Vagina (tissue), 2 donors: Measurements from ENCODE around the gene PIKFYVE. TPM values are rescaled to one million over a fixed set of nuclear protein-coding genes. Genes with fewer than 3 reads are reported as not detected.

ENCODE experiments used
- DNase-seq, 2 donors: peaks; one replicate each; pipeline ENCODE4 v3.0.0-alpha.2; 2017; ENCODE audit errors: extremely low spot score in 2 of 2
- H3K27ac ChIP-seq: fragments of 200-600 bp; sonication (generic); one replicate; pipeline ENCODE4 v1.5.1; 2019
- H3K27me3 ChIP-seq: fragments of 200-600 bp; sonication (generic); one replicate; pipeline ENCODE4 v1.5.1; 2019
- H3K36me3 ChIP-seq, 2 donors: fragments of 200-600 bp; sonication (generic); one replicate each; pipeline ENCODE4 v1.5.1; 2017 to 2019
- H3K4me1 ChIP-seq: fragments of 200-600 bp; sonication (generic); one replicate; pipeline ENCODE4 v1.5.1; 2019
- H3K4me3 ChIP-seq, 2 donors: fragments of 200-600 bp; sonication (generic); 1 replicate in 1 of 2; 2 replicates in 1 of 2; pipeline ENCODE4 v1.5.1; 2016 to 2019
- H3K9me3 ChIP-seq: fragments of 200-600 bp; sonication (generic); one replicate; pipeline ENCODE4 v1.5.1; 2019
- CTCF ChIP-seq, 3 experiments: fragments of 450-650 bp in 2 of 3; fragments of 200-600 bp in 1 of 3; sonication (generic) in 1 of 3; IDR thresholded peaks; one replicate each; pipeline ENCODE4 v1.5.1; 2017 to 2019; ENCODE audit warnings: antibody characterized with exemption in 3 of 3, mild to moderate bottlenecking in 2 of 3, moderate library complexity in 2 of 3
- POLR2A ChIP-seq, 2 donors: fragments of 450-650 bp; IDR thresholded peaks; one replicate each; pipeline ENCODE4 v1.6.1; 2017; ENCODE audit warnings: antibody characterized with exemption in 2 of 2, mild to moderate bottlenecking in 2 of 2, moderate library complexity in 2 of 2
- POLR2AphosphoS5 ChIP-seq, 2 donors: sonication (generic); formaldehyde crosslinking; IDR thresholded peaks; one replicate each; pipeline ENCODE4 v1.9.0; 2017; ENCODE audit warnings: antibody characterized with exemption in 2 of 2, mild to moderate bottlenecking in 2 of 2, low read depth in 1 of 2; ENCODE audit not compliant: insufficient read depth in 1 of 2
- intact Hi-C: fragments of 100-400 bp; cut with DNase I; formaldehyde crosslinking; loops from one replicate; pipeline ENCODE4 v1.15.1; 2023
- total RNA-seq: library from RNA; depleted of rRNA; stranded (reverse); fragments of >200 nt; gene quantifications from one replicate; pipeline ENCODE4 v1.2.3, GENCODE V29; 2016

PIKFYVE gene
- total RNA-seq, 1 donor from 2014 or later = 18.7 TPM

- DNase-seq = no peak
- Histone ChIP-seq H3K36me3 (peaks cover 0 to 71% of the 10 kb centered on the region in 2 donors), H3K4me3 (no peak overlapping the region), H3K27ac (no peak overlapping the region), H3K9me3 (no peaks in the 10 kb centered on the region), H3K27me3 (no peaks in the 10 kb centered on the region), H3K4me1 (no peaks in the 10 kb centered on the region)
- TF ChIP-seq POLR2A (IDR thresholded peaks at IDR 0.05) = no peak
- no peak for TF ChIP-seq POLR2AphosphoS5 (IDR thresholded peaks at IDR 0.05; ENCODE audit: insufficient read depth in 1 of 2, low read depth in 1 of 2)
- no peak for TF ChIP-seq CTCF (IDR thresholded peaks at IDR 0.05)
- intact Hi-C loops = no loop called here
Measured at GRCh38 chr2:208240619-208241209, 25.3 kb upstream of the PIKFYVE start.

- Histone ChIP-seq H3K9me3 (no peaks in the 10 kb centered on the region), H3K36me3 (peaks cover 0 to 75% of the 10 kb centered on the region in 2 donors), H3K27ac (no peak overlapping the region), H3K4me3 (no peak overlapping the region), H3K4me1 (no peaks in the 10 kb centered on the region), H3K27me3 (no peaks in the 10 kb centered on the region)
- no peak for DNase-seq
- intact Hi-C loops = no loop called here
- TF ChIP-seq CTCF (IDR thresholded peaks at IDR 0.05) (no peak), POLR2A (IDR thresholded peaks at IDR 0.05) (no peak), POLR2AphosphoS5 (IDR thresholded peaks at IDR 0.05; ENCODE audit: insufficient read depth in 1 of 2, low read depth in 1 of 2) (no peak)
Measured at GRCh38 chr2:208244422-208244821, 21.6 kb upstream of the PIKFYVE start.

GRCh38 chr2:208245746-208246145, 20.3 kb upstream of the PIKFYVE start:
- Histone ChIP-seq H3K9me3 (no peaks in the 10 kb centered on the region), H3K36me3 (peaks cover 0 to 72% of the 10 kb centered on the region in 2 donors), H3K27me3 (no peaks in the 10 kb centered on the region), H3K27ac (no peak overlapping the region), H3K4me1 (peaks cover 5% of the 10 kb centered on the region), H3K4me3 (no peak overlapping the region)
- DNase-seq = no peak
- TF ChIP-seq POLR2A (IDR thresholded peaks at IDR 0.05) (no peak), CTCF (IDR thresholded peaks at IDR 0.05) (no peak), POLR2AphosphoS5 (IDR thresholded peaks at IDR 0.05; ENCODE audit: insufficient read depth in 1 of 2, low read depth in 1 of 2) (no peak)
- intact Hi-C loops = no loop called here

GRCh38 chr2:208248601-208249000, 17.5 kb upstream of the PIKFYVE start:
- Histone ChIP-seq H3K36me3 (peaks cover 0 to 57% of the 10 kb centered on the region in 2 donors), H3K4me1 (peaks cover 21% of the 10 kb centered on the region), H3K9me3 (no peaks in the 10 kb centered on the region), H3K4me3 (no peak overlapping the region), H3K27ac (no peak overlapping the region), H3K27me3 (no peaks in the 10 kb centered on the region)
- DNase-seq = no peak
- TF ChIP-seq CTCF (IDR thresholded peaks at IDR 0.05) (no peak), POLR2A (IDR thresholded peaks at IDR 0.05) (no peak), POLR2AphosphoS5 (IDR thresholded peaks at IDR 0.05; ENCODE audit: insufficient read depth in 1 of 2, low read depth in 1 of 2) (no peak)
- intact Hi-C loops = no loop called here

- Histone ChIP-seq H3K4me1 (peaks cover 25% of the 10 kb centered on the region), H3K36me3 (peaks cover 0 to 55% of the 10 kb centered on the region in 2 donors), H3K9me3 (no peaks in the 10 kb centered on the region), H3K27ac (no peak overlapping the region), H3K27me3 (no peaks in the 10 kb centered on the region), H3K4me3 (no peak overlapping the region)
- intact Hi-C loops = no loop called here
- TF ChIP-seq POLR2A (IDR thresholded peaks at IDR 0.05) (no peak), CTCF (IDR thresholded peaks at IDR 0.05) (no peak), POLR2AphosphoS5 (IDR thresholded peaks at IDR 0.05; ENCODE audit: insufficient read depth in 1 of 2, low read depth in 1 of 2) (no peak)
- DNase-seq = no peak
Measured at GRCh38 chr2:208249296-208249695, 16.8 kb upstream of the PIKFYVE start.
